WTC11 (cell line): ENCODE results near the gene SLC29A1. TPM values are rescaled to one million over a fixed set of nuclear protein-coding genes. Genes with fewer than 3 reads are reported as not detected.

Experiments
- ATAC-seq: fragments of 200-7000 bp; cut with Tn5 transposase; 2 replicates; pipeline ENCODE4 v1.10.0; 2021; ENCODE audit warnings: mild to moderate bottlenecking, moderate library complexity
- CTCF ChIA-PET: fragments of 300-600 bp; sonication (Branson Sonifier 250); formaldehyde crosslinking; loops from one replicate; lab custom pipeline; 2021; ENCODE audit warnings: antibody characterized with exemption; lab: Charles Lee
- POLR2A ChIA-PET: fragments of 350-600 bp; sonication (Branson Sonifier 250); formaldehyde crosslinking; loops from one replicate; lab custom pipeline; 2021; ENCODE audit warnings: antibody characterized with exemption; lab: Charles Lee
- DNase-seq: peaks from one replicate; pipeline ENCODE4 v3.0.0; 2021; ENCODE audit warnings: low spot score
- H3K27ac Mint-ChIP-seq: 2 replicates; pipeline ENCODE4 v1.8.0; 2021; ENCODE audit warnings: mixed read lengths
- H3K27me3 Mint-ChIP-seq: 2 replicates; pipeline ENCODE4 v1.8.0; 2021; ENCODE audit warnings: low read depth, mild to moderate bottlenecking, moderate library complexity, mixed read lengths
- H3K36me3 Mint-ChIP-seq: 2 replicates; pipeline ENCODE4 v1.8.0; 2021; ENCODE audit warnings: mixed read lengths
- H3K4me1 Mint-ChIP-seq: 2 replicates; pipeline ENCODE4 v1.8.0; 2022; ENCODE audit warnings: mixed read lengths
- H3K4me3 Mint-ChIP-seq: 2 replicates; pipeline ENCODE4 v1.8.0; 2021; ENCODE audit warnings: mild to moderate bottlenecking, moderate library complexity, mixed read lengths
- H3K9me3 Mint-ChIP-seq: 2 replicates; pipeline ENCODE4 v1.8.0; 2021; ENCODE audit warnings: mixed read lengths
- FOXJ3 ChIP-seq: sonication (generic); formaldehyde crosslinking; IDR thresholded peaks from 2 replicates; pipeline ENCODE4 v1.9.0; 2021; ENCODE audit warnings: missing genetic modification reagents, mild to moderate bottlenecking, borderline replicate concordance
- FOXK1 ChIP-seq: sonication (generic); formaldehyde crosslinking; IDR thresholded peaks from 2 replicates; pipeline ENCODE4 v1.8.0; 2022; ENCODE audit warnings: mild to moderate bottlenecking, moderate library complexity, missing genetic modification reagents
- NFE2L1 ChIP-seq: sonication (generic); formaldehyde crosslinking; IDR thresholded peaks from 2 replicates; pipeline ENCODE4 v1.8.1; 2023; ENCODE audit warnings: missing genetic modification reagents
- NR1H2 ChIP-seq: sonication (generic); formaldehyde crosslinking; IDR thresholded peaks from 2 replicates; pipeline ENCODE4 v1.9.0; 2021; ENCODE audit warnings: mild to moderate bottlenecking, moderate library complexity, missing genetic modification reagents
- ZNF416 ChIP-seq: fragments of 250-450 bp; sonication (Bioruptor Pico); IDR thresholded peaks from 2 replicates; pipeline ENCODE4 v1.9.0; 2021; ENCODE audit warnings: mild to moderate bottlenecking, inconsistent platforms
- total RNA-seq: library from RNA; stranded (reverse); gene quantifications from 3 replicates; pipeline ENCODE4 v1.2.3, GENCODE V29; 2021
- TF ChIP-seq, protein P1 (sequence below): fragments of 200-600 bp; IDR thresholded peaks from 2 replicates; pipeline ENCODE4 v1.8.0; 2022; ENCODE audit warnings: antibody characterized with exemption
- TF ChIP-seq, protein P2 (sequence below): sonication (generic); formaldehyde crosslinking; IDR thresholded peaks from 2 replicates; pipeline ENCODE4 v1.8.1; 2023; ENCODE audit warnings: mild to moderate bottlenecking, missing genetic modification reagents
- TF ChIP-seq, protein P3 (sequence below): sonication (generic); formaldehyde crosslinking; IDR thresholded peaks from 2 replicates; pipeline ENCODE4 v1.8.0; 2022; ENCODE audit warnings: missing genetic modification reagents
- TF ChIP-seq, protein P4 (sequence below): sonication (generic); formaldehyde crosslinking; IDR thresholded peaks from 2 replicates; pipeline ENCODE4 v1.8.1; 2022; ENCODE audit warnings: missing genetic modification reagents, borderline replicate concordance
- TF ChIP-seq, protein P5 (sequence below): sonication (generic); formaldehyde crosslinking; IDR thresholded peaks from 2 replicates; pipeline ENCODE4 v1.8.0; 2022; ENCODE audit warnings: mild to moderate bottlenecking, missing genetic modification reagents
- TF ChIP-seq, protein P6 (sequence below): sonication (generic); formaldehyde crosslinking; IDR thresholded peaks from 2 replicates; pipeline ENCODE4 v1.8.0; 2023; ENCODE audit warnings: mild to moderate bottlenecking, missing genetic modification reagents

The SLC29A1 gene
- total RNA-seq, 1 experiment from 2014 or later: 139 TPM

DNA sequence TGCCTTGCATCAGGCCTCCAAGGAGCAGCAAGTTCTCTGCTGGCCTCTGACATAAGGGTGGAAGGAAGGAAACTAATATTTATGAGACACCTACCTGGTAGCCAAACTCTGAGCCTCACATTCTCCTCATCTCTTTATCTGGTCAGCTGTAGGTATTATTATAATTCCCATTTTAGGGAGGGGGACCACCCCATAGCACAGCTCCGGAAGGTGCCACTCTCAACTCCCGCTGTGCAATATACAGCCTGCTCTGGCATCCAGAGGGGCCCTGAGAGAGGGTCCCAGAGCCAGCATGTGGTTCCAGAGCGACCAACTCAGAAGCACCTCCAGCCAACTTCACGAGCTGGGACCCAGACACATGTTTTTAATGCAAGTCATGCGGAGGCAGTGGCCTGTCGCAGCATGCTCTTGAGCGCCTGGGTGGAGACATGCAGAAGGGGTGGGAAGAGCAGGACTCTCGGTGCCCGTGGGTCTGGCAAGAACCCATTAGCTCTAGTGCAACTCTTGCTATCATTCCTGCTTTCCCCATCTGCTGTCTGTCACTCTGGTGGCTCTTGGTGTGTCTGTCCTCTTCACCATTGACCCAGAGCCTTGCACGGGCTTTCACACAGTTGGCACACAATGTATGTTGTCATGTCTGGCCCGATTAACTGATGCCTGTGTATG lies 21.6 kb upstream of the SLC29A1 start:
- Mint-ChIP-seq H3K4me1 (peaks cover 53% of the 10 kb centered on the region), H3K9me3 (no peaks in the 10 kb centered on the region), H3K4me3 (no peak overlapping the region), H3K27me3 (no peaks in the 10 kb centered on the region; the same call in 1 of the 2 replicates), H3K36me3 (no peaks in the 10 kb centered on the region), H3K27ac (peak overlapping the region; percentile 100)
- no peak for ATAC-seq
- ChIA-PET POLR2A (interaction anchor here (1.0 to 1.9 kb wide), 7 partner anchors 9 to 45 kb away, joined by 4 to 21 read pairs (median 7); partner anchors contain the start of genes HSP90AB1 and SLC29A1), CTCF (interaction anchor here (1.2 to 3.7 kb wide), 9 partner anchors 9 to 66 kb away, joined by 4 to 28 read pairs (median 6); partner anchors contain the start of gene SLC29A1)
- DNase-seq: no peak
- TF ChIP-seq, protein P1, sequence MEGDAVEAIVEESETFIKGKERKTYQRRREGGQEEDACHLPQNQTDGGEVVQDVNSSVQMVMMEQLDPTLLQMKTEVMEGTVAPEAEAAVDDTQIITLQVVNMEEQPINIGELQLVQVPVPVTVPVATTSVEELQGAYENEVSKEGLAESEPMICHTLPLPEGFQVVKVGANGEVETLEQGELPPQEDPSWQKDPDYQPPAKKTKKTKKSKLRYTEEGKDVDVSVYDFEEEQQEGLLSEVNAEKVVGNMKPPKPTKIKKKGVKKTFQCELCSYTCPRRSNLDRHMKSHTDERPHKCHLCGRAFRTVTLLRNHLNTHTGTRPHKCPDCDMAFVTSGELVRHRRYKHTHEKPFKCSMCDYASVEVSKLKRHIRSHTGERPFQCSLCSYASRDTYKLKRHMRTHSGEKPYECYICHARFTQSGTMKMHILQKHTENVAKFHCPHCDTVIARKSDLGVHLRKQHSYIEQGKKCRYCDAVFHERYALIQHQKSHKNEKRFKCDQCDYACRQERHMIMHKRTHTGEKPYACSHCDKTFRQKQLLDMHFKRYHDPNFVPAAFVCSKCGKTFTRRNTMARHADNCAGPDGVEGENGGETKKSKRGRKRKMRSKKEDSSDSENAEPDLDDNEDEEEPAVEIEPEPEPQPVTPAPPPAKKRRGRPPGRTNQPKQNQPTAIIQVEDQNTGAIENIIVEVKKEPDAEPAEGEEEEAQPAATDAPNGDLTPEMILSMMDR: no peak
- TF ChIP-seq NR1H2: no peak

DNA sequence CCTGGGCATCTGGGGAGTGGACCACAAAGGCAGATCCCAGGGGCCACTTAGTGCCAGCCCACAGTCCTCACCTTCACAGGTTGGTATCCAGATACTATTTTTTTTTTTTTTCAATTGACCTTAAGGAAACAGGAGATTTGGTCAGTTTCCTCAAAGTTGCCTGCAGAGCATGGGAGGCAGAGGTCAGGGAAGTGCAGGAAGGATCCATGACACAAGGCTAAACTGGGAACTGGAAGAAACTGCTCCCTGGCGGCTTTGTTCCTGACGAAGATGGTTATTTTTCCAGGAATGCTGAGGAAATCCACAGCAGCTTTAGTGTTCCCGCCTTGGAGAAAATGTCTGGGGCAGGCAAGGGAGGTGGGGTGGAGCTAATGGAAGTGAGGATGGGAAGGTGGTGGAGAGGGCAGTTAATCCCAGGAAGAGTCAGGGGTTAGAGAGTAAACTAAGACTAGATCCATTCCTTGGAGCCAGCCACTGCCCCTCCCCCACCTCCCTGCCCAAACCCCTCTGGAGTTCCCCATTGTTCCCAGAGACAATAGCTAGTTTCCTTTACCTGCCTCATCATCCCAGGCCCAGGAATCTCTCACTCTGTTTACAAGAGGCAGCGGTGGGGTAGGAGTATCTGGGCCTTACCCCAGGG lies 20.9 kb upstream of the SLC29A1 start:
- Mint-ChIP-seq H3K9me3 (no peaks in the 10 kb centered on the region), H3K36me3 (no peaks in the 10 kb centered on the region), H3K4me3 (no peak overlapping the region), H3K4me1 (peaks cover 60% of the 10 kb centered on the region), H3K27me3 (no peaks in the 10 kb centered on the region; the same call in 1 of the 2 replicates), H3K27ac (peak overlapping the region; percentile 100)
- ChIA-PET CTCF (interaction anchor here (0.6 to 3.7 kb wide), 13 partner anchors 10 to 54 kb away, joined by 3 to 28 read pairs (median 5); partner anchors contain the start of genes MYMX and SLC29A1), POLR2A (interaction anchor here (0.6 to 1.9 kb wide), 7 partner anchors 9 to 69 kb away, joined by 3 to 21 read pairs (median 9); partner anchors contain the start of genes HSP90AB1, MYMX and SLC29A1)
- TF ChIP-seq, protein P2, sequence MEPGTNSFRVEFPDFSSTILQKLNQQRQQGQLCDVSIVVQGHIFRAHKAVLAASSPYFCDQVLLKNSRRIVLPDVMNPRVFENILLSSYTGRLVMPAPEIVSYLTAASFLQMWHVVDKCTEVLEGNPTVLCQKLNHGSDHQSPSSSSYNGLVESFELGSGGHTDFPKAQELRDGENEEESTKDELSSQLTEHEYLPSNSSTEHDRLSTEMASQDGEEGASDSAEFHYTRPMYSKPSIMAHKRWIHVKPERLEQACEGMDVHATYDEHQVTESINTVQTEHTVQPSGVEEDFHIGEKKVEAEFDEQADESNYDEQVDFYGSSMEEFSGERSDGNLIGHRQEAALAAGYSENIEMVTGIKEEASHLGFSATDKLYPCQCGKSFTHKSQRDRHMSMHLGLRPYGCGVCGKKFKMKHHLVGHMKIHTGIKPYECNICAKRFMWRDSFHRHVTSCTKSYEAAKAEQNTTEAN (CRISPR knock-in tag): 0 out of 2 replicates have a peak, but pooled peaks have one; percentile 65
- TF ChIP-seq FOXJ3 (CRISPR knock-in tag): no peak
- TF ChIP-seq, protein P3, sequence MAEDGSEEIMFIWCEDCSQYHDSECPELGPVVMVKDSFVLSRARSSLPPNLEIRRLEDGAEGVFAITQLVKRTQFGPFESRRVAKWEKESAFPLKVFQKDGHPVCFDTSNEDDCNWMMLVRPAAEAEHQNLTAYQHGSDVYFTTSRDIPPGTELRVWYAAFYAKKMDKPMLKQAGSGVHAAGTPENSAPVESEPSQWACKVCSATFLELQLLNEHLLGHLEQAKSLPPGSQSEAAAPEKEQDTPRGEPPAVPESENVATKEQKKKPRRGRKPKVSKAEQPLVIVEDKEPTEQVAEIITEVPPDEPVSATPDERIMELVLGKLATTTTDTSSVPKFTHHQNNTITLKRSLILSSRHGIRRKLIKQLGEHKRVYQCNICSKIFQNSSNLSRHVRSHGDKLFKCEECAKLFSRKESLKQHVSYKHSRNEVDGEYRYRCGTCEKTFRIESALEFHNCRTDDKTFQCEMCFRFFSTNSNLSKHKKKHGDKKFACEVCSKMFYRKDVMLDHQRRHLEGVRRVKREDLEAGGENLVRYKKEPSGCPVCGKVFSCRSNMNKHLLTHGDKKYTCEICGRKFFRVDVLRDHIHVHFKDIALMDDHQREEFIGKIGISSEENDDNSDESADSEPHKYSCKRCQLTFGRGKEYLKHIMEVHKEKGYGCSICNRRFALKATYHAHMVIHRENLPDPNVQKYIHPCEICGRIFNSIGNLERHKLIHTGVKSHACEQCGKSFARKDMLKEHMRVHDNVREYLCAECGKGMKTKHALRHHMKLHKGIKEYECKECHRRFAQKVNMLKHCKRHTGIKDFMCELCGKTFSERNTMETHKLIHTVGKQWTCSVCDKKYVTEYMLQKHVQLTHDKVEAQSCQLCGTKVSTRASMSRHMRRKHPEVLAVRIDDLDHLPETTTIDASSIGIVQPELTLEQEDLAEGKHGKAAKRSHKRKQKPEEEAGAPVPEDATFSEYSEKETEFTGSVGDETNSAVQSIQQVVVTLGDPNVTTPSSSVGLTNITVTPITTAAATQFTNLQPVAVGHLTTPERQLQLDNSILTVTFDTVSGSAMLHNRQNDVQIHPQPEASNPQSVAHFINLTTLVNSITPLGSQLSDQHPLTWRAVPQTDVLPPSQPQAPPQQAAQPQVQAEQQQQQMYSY (CRISPR knock-in tag): peak; percentile 88
- TF ChIP-seq ZNF416 (CRISPR knock-in tag): no peak
- TF ChIP-seq, protein P4, sequence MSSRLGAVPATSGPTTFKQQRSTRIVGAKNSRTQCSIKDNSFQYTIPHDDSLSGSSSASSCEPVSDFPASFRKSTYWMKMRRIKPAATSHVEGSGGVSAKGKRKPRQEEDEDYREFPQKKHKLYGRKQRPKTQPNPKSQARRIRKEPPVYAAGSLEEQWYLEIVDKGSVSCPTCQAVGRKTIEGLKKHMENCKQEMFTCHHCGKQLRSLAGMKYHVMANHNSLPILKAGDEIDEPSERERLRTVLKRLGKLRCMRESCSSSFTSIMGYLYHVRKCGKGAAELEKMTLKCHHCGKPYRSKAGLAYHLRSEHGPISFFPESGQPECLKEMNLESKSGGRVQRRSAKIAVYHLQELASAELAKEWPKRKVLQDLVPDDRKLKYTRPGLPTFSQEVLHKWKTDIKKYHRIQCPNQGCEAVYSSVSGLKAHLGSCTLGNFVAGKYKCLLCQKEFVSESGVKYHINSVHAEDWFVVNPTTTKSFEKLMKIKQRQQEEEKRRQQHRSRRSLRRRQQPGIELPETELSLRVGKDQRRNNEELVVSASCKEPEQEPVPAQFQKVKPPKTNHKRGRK: no peak
- peak; percentile 80; the same call in 1 of the 2 replicates for TF ChIP-seq FOXK1 (CRISPR knock-in tag)
- TF ChIP-seq, protein P5, sequence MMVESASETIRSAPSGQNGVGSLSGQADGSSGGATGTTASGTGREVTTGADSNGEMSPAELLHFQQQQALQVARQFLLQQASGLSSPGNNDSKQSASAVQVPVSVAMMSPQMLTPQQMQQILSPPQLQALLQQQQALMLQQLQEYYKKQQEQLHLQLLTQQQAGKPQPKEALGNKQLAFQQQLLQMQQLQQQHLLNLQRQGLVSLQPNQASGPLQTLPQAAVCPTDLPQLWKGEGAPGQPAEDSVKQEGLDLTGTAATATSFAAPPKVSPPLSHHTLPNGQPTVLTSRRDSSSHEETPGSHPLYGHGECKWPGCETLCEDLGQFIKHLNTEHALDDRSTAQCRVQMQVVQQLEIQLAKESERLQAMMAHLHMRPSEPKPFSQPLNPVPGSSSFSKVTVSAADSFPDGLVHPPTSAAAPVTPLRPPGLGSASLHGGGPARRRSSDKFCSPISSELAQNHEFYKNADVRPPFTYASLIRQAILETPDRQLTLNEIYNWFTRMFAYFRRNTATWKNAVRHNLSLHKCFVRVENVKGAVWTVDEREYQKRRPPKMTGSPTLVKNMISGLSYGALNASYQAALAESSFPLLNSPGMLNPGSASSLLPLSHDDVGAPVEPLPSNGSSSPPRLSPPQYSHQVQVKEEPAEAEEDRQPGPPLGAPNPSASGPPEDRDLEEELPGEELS (CRISPR knock-in tag): peak; percentile 29; the same call in 1 of the 2 replicates
- TF ChIP-seq, protein P6, sequence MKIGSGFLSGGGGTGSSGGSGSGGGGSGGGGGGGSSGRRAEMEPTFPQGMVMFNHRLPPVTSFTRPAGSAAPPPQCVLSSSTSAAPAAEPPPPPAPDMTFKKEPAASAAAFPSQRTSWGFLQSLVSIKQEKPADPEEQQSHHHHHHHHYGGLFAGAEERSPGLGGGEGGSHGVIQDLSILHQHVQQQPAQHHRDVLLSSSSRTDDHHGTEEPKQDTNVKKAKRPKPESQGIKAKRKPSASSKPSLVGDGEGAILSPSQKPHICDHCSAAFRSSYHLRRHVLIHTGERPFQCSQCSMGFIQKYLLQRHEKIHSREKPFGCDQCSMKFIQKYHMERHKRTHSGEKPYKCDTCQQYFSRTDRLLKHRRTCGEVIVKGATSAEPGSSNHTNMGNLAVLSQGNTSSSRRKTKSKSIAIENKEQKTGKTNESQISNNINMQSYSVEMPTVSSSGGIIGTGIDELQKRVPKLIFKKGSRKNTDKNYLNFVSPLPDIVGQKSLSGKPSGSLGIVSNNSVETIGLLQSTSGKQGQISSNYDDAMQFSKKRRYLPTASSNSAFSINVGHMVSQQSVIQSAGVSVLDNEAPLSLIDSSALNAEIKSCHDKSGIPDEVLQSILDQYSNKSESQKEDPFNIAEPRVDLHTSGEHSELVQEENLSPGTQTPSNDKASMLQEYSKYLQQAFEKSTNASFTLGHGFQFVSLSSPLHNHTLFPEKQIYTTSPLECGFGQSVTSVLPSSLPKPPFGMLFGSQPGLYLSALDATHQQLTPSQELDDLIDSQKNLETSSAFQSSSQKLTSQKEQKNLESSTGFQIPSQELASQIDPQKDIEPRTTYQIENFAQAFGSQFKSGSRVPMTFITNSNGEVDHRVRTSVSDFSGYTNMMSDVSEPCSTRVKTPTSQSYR (CRISPR knock-in tag): peak; percentile 89
- peak; percentile 49; the same call in 1 of the 2 replicates for TF ChIP-seq NFE2L1 (CRISPR knock-in tag)
- peak; percentile 86 for ATAC-seq
- DNase-seq: peak; percentile 79
